CD4-positive, alpha-beta T cell (primary cell): ENCODE measurements around the gene CD300A. TPM values are rescaled to one million over a fixed set of nuclear protein-coding genes. Genes with fewer than 3 reads are reported as not detected.

Experiments used
- ATAC-seq: fragments of 200-7000 bp; cut with Tn5 transposase; one replicate; pipeline ENCODE4 v1.10.0; 2022; ENCODE audit warnings: mild to moderate bottlenecking; ENCODE audit not compliant: poor library complexity
- CTCF ChIA-PET: fragments of 350-600 bp; sonication (Branson Sonifier 250); formaldehyde crosslinking; loops from one replicate; lab custom pipeline; 2021; ENCODE audit warnings: antibody characterized with exemption, inconsistent platforms; lab: Charles Lee
- POLR2A ChIA-PET: fragments of 350-600 bp; sonication (Branson Sonifier 250); formaldehyde crosslinking; loops from one replicate; lab custom pipeline; 2021; ENCODE audit warnings: antibody characterized with exemption, inconsistent platforms; lab: Charles Lee
- DNase-seq, 14 experiments: peaks; one replicate each; pipeline ENCODE4 v3.0.0-alpha.2; 2013 to 2020; ENCODE audit warnings: mixed read lengths in 2 of 14
- H3K27ac ChIP-seq, 2 donors: one replicate each; pipeline versions ENCODE4 v1.5.1 to v1.7.0; 2013; ENCODE audit warnings: low read length in 2 of 2, low read depth in 1 of 2, mild to moderate bottlenecking in 1 of 2
- H3K27me3 ChIP-seq, 2 experiments: 1 replicate in 1 of 2; 2 replicates in 1 of 2; pipeline versions ENCODE4 v1.6.1 to v1.7.0; 2013; ENCODE audit warnings: low read length in 2 of 2, control low read depth in 1 of 2, mild to moderate bottlenecking in 1 of 2, moderate library complexity in 1 of 2; ENCODE audit not compliant: insufficient read depth in 2 of 2, control insufficient read depth in 1 of 2
- H3K36me3 ChIP-seq: one replicate; pipeline ENCODE4 v1.6.1; 2013; ENCODE audit warnings: low read length, control low read depth; ENCODE audit not compliant: insufficient read depth
- H3K4me1 ChIP-seq: one replicate; pipeline ENCODE4 v1.6.1; 2013; ENCODE audit warnings: low read length, control low read depth; ENCODE audit not compliant: insufficient read depth
- H3K4me3 ChIP-seq: one replicate; pipeline ENCODE4 v1.5.1; 2013; ENCODE audit warnings: mild to moderate bottlenecking, low read length, moderate library complexity
- H3K9me3 ChIP-seq, 2 experiments: 1 replicate in 1 of 2; 2 replicates in 1 of 2; pipeline versions ENCODE4 v1.6.1 to v1.7.0; 2013; ENCODE audit warnings: low read length in 2 of 2, mild to moderate bottlenecking in 2 of 2, control low read depth in 1 of 2, moderate library complexity in 1 of 2; ENCODE audit not compliant: control insufficient read depth in 1 of 2, insufficient read depth in 1 of 2
- H3K27ac Mint-ChIP-seq: one replicate; pipeline ENCODE4 v1.8.0; 2020; ENCODE audit warnings: mixed read lengths
- H3K27me3 Mint-ChIP-seq: one replicate; pipeline ENCODE4 v1.8.0; 2021; ENCODE audit warnings: mixed read lengths
- H3K36me3 Mint-ChIP-seq: one replicate; pipeline ENCODE4 v1.8.0; 2021; ENCODE audit warnings: low read depth, mixed read lengths
- H3K4me1 Mint-ChIP-seq: one replicate; pipeline ENCODE4 v1.8.0; 2021; ENCODE audit warnings: low read depth, mixed read lengths
- H3K4me3 Mint-ChIP-seq: one replicate; pipeline ENCODE4 v1.8.0; 2020; ENCODE audit warnings: mild to moderate bottlenecking, mixed read lengths
- H3K9me3 Mint-ChIP-seq: one replicate; pipeline ENCODE4 v1.8.0; 2020; ENCODE audit warnings: mixed read lengths
- intact Hi-C, 2 experiments: fragments of 100-400 bp; cut with DNase I in 1 of 2; cut with micrococcal nuclease in 1 of 2; formaldehyde crosslinking; loops; one replicate each; pipeline versions ENCODE4 v1.15.1 to v1.9.0; 2023 to 2025; cut with DNase I, micrococcal nuclease
- total RNA-seq, 174 experiments: library from RNA in 2 of 174; stranded (reverse) in 2 of 174; gene quantifications; one replicate each; pipeline ENCODE4 v1.2.3 and lab custom pipeline; 2021 to 2026
- TF ChIP-seq, protein P1 (sequence below): fragments of 200-600 bp; IDR thresholded peaks from one replicate; pipeline ENCODE4 v1.8.0; 2022; ENCODE audit warnings: antibody characterized with exemption, mild to moderate bottlenecking

The CD300A gene
- total RNA-seq, 2 experiments from 2014 or later: 1.8 to 2.6 TPM

DNA sequence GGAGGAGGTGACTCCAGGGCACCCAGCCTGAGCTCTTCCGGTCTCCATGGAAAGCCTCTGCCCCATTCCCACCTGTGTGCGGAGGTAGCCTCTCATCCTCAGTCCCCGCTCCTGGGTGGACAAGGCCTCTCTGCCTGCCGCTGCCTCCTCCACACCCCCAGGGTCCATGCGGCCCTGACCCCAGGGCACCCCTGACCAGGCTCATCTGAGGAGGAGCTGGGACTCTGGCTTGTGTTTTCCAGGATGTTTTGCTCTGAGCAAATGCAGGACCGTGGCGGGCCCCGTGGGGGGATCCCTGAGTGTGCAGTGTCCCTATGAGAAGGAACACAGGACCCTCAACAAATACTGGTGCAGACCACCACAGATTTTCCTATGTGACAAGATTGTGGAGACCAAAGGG, 6.9 kb downstream of the CD300A start:
- Mint-ChIP-seq H3K4me3 (no peak overlapping the region), H3K27me3 (no peaks in the 10 kb centered on the region), H3K27ac (peak overlapping the region; percentile 50), H3K36me3 (peaks cover 26% of the 10 kb centered on the region), H3K9me3 (peaks cover 3% of the 10 kb centered on the region), H3K4me1 (peaks cover 49% of the 10 kb centered on the region)
- ATAC-seq (no peak), DNase-seq (no peak)
- TF ChIP-seq, protein P1, sequence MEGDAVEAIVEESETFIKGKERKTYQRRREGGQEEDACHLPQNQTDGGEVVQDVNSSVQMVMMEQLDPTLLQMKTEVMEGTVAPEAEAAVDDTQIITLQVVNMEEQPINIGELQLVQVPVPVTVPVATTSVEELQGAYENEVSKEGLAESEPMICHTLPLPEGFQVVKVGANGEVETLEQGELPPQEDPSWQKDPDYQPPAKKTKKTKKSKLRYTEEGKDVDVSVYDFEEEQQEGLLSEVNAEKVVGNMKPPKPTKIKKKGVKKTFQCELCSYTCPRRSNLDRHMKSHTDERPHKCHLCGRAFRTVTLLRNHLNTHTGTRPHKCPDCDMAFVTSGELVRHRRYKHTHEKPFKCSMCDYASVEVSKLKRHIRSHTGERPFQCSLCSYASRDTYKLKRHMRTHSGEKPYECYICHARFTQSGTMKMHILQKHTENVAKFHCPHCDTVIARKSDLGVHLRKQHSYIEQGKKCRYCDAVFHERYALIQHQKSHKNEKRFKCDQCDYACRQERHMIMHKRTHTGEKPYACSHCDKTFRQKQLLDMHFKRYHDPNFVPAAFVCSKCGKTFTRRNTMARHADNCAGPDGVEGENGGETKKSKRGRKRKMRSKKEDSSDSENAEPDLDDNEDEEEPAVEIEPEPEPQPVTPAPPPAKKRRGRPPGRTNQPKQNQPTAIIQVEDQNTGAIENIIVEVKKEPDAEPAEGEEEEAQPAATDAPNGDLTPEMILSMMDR: no peak
- H3K4me3 ChIP-seq: no peak overlapping the region
- H3K4me1 ChIP-seq: peaks cover 65% of the 10 kb centered on the region
- no peaks in the 10 kb centered on the region for H3K27me3 ChIP-seq
- H3K36me3 ChIP-seq: peaks cover 31% of the 10 kb centered on the region
- no peak overlapping the region for H3K27ac ChIP-seq
- peaks cover 11 to 12% of the 10 kb centered on the region in 2 experiments for H3K9me3 ChIP-seq
- intact Hi-C loops: no loop called here
- CTCF ChIA-PET: no interaction called here
- POLR2A ChIA-PET: no interaction called here

DNA sequence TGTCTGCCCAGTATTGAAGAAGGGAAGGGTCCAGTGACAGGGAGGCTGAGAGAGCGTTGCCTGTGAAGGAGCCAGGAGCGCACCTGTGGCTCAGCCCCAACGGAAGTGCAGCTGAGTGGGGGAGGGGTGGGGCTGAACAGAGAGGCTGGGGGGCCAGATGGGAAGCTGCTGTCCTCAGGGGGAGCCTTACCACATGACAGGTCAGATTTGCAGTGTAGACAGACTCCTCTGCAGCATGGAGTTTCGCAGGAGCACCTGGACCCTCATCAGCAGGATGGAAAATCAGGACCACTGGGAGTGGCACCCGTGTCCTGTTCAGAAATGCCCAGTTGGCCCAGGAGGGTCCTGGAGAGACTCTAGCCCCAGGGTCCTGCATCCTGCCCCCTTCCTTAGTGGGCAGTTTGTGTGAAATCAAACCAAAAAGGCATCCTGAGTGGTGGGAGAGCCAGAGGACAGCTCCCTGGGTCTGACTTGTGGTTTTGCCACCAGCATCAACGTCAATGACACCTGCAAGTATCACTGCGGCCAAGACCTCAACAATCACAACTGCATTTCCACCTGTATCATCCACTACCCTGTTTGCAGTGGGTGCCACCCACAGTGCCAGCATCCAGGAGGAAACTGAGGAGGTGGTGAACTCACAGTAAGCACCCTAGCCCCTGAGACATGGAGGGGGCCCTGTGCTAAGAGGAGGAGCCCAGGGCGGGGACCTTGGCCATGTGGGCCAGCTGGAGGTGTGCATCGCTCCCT, 7.8 kb downstream of the CD300A start:
- H3K27ac ChIP-seq: no peak overlapping the region

DNA sequence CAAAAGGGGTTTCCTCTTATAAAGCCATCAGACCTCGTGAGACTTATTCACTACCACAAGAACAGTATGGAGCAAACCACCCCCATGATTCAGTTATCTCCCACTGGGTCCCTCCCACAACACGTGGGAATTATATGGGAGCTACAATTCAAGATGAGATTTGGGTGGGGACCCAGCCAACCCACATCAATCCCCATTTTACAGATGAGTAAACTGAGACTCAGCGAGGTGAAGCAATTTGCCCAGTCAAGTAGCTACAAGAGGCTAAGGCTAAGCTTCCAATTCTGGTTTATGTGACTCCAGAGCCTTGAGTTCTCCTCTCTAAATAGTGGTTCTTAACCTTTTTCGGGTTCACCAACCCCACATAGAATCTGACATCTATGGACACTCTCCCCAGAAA, 8.8 kb downstream of the CD300A start:
- Histone ChIP-seq H3K4me1 (peaks cover 70% of the 10 kb centered on the region), H3K27me3 (no peaks in the 10 kb centered on the region), H3K27ac (no peak overlapping the region), H3K36me3 (peaks cover 40% of the 10 kb centered on the region), H3K4me3 (no peak overlapping the region), H3K9me3 (peaks cover 11 to 12% of the 10 kb centered on the region in 2 experiments)
- CTCF ChIA-PET: interaction anchor here (1.7 kb wide), 1 partner anchor 96 kb away, joined by 3 read pairs; no protein-coding TSS in a partner anchor
- no peak overlapping the region for H3K4me3 Mint-ChIP-seq
- H3K4me1 Mint-ChIP-seq: peaks cover 62% of the 10 kb centered on the region
- H3K27ac Mint-ChIP-seq: no peak overlapping the region
- POLR2A ChIA-PET: no interaction called here
- ATAC-seq: no peak
- no peaks in the 10 kb centered on the region for H3K27me3 Mint-ChIP-seq
- TF ChIP-seq, protein P1: no peak
- intact Hi-C loops: no loop called here
- no peak for DNase-seq
- peaks cover 3% of the 10 kb centered on the region for H3K9me3 Mint-ChIP-seq
- peaks cover 26% of the 10 kb centered on the region for H3K36me3 Mint-ChIP-seq

More for the DNA sequence above, 7.8 kb downstream of the CD300A start:
- intact Hi-C loops: no loop called here
- ChIA-PET POLR2A (no interaction called here), CTCF (interaction anchor here (1.7 kb wide), 1 partner anchor 95 kb away, joined by 3 read pairs; no protein-coding TSS in a partner anchor)
- ATAC-seq (peak; percentile 71), DNase-seq (peak in 7 of 14 experiments; percentile 22 to 77 (median 51))
- Histone ChIP-seq H3K9me3 (peaks cover 11 to 12% of the 10 kb centered on the region in 2 experiments), H3K27me3 (no peaks in the 10 kb centered on the region), H3K36me3 (peaks cover 31% of the 10 kb centered on the region), H3K4me1 (peaks cover 65% of the 10 kb centered on the region), H3K4me3 (no peak overlapping the region)
- H3K36me3 Mint-ChIP-seq: peaks cover 26% of the 10 kb centered on the region
- H3K4me1 Mint-ChIP-seq: peaks cover 58% of the 10 kb centered on the region
- peaks cover 3% of the 10 kb centered on the region for H3K9me3 Mint-ChIP-seq
- H3K4me3 Mint-ChIP-seq: peak overlapping the region; percentile 66
- TF ChIP-seq, protein P1: no peak
- peak overlapping the region; percentile 50 for H3K27ac Mint-ChIP-seq
- H3K27me3 Mint-ChIP-seq: no peaks in the 10 kb centered on the region
